ENCODE results near the gene INVS. TPM values are rescaled to one million over a fixed set of nuclear protein-coding genes. Genes with fewer than 3 reads are reported as not detected.

INVS gene
- total and polyA plus RNA-seq, 2 donors (not counting 3 experiments of a cell fraction or from before 2014, with no cell fraction given) = 8.5 to 17.9 TPM

GRCh38 chr9:100084734-100085133 is 14.3 kb upstream of the INVS start:
- peaks cover 33% of the 10 kb centered on the region for H4K20me1 ChIP-seq (replicated peaks; ENCODE audit: control insufficient read depth, extremely low read depth, insufficient read depth, low read length)
- no peaks in the 10 kb centered on the region for H3K36me3 ChIP-seq (ENCODE audit: control insufficient read depth in 2 of 2, extremely low read depth in 1 of 2, insufficient read depth in 2 of 2, low read length in 2 of 2)
- intact Hi-C loops (cut with micrococcal nuclease) = loop anchor here (5.0 kb wide), 1 partner anchor 503 kb away; no protein-coding TSS in a partner anchor
- no peak overlapping the region for H3K4me2 ChIP-seq (ENCODE audit: insufficient read depth, low read length)
- ChIA-PET POLR2A (no interaction called here), CTCF (interaction anchor here (0.9 kb wide), 1 partner anchor 20 kb away, joined by 4 read pairs; no protein-coding TSS in a partner anchor)
- DNase-seq (ENCODE audit: low read depth, low spot score) (no peak), FAIRE-seq (no peak)
- no peaks in the 10 kb centered on the region for H3K27me3 ChIP-seq (ENCODE audit: control insufficient read depth in 2 of 2, insufficient read depth in 2 of 2, low read length in 2 of 2)
- TF ChIP-seq FOS (IDR thresholded peaks at IDR 0.05; ENCODE audit: borderline replicate concordance, insufficient read depth, low read length) = no peak
- TF ChIP-seq MYC (IDR thresholded peaks at IDR 0.05; ENCODE audit: low read depth, low read length) = no peak
- no peak for TF ChIP-seq POLR2A (IDR thresholded peaks at IDR 0.05; ENCODE audit: low read depth, low read length)
- no peak for TF ChIP-seq GATA2 (IDR thresholded peaks at IDR 0.05; ENCODE audit: insufficient read depth, insufficient read length, low read depth, low read length)
- no peak for TF ChIP-seq EZH2 (IDR thresholded peaks at IDR 0.05; ENCODE audit: borderline replicate concordance, low read depth, low read length, severe bottlenecking)
- no peak for TF ChIP-seq POLR2AphosphoS5 (IDR thresholded peaks at IDR 0.05; ENCODE audit: insufficient read depth, low read depth, low read length)
- no peak for TF ChIP-seq CTCF (IDR thresholded peaks at IDR 0.05; ENCODE audit: extremely low read depth in 1 of 2, insufficient read depth in 1 of 2, low read depth in 1 of 2, low read length in 2 of 2)
- no peak for TF ChIP-seq MAX (IDR thresholded peaks at IDR 0.05; ENCODE audit: insufficient read depth, insufficient read length)
- no peak for TF ChIP-seq JUN (IDR thresholded peaks at IDR 0.05; ENCODE audit: borderline replicate concordance, insufficient read depth, insufficient read length, low read depth)
- no peak overlapping the region for H3K27ac ChIP-seq (ENCODE audit: insufficient read depth, low read depth, low read length)
- no peak overlapping the region for H3K4me3 ChIP-seq (replicated peaks in 1 of 3; ENCODE audit: insufficient read depth in 1 of 3, low read depth in 1 of 3, low read length in 3 of 3)
- H3K9me1 ChIP-seq (replicated peaks; ENCODE audit: control insufficient read depth, extremely low read depth, insufficient read depth, low read length) = no peaks in the 10 kb centered on the region
- H3K79me2 ChIP-seq (ENCODE audit: control insufficient read depth, insufficient read depth, low read length) = peaks cover 48% of the 10 kb centered on the region
- H3K4me1 ChIP-seq (ENCODE audit: control insufficient read depth, extremely low read depth, insufficient read depth, low read length) = peaks cover 33% of the 10 kb centered on the region
- no TSS peak for BruUV-seq (replicated peaks)
- dilution Hi-C loops (cut with MboI; ENCODE audit: extremely low pct_ligation_motif_present, low sequenced_read_pairs) = no loop called here
- no peak overlapping the region for H3K9ac ChIP-seq (replicated peaks; ENCODE audit: extremely low read depth, insufficient read depth, low read length)
- no peaks in the 10 kb centered on the region for H3K9me3 ChIP-seq (replicated peaks; ENCODE audit: control insufficient read depth, insufficient read depth, low read length)
- no peak overlapping the region for H2AFZ ChIP-seq (ENCODE audit: low read depth, low read length)
